Caco-2 (cell line): ENCODE data around the gene HK2. TPM values are rescaled to one million over a fixed set of nuclear protein-coding genes. Genes with fewer than 3 reads are reported as not detected.

Experiments used
- BruUV-seq: library from RNA; stranded (reverse); fragments of 400-500 nt; replicated peaks from 2 replicates; lab custom pipeline; 2021; lab: Mats Ljungman, UMichigan
- CTCF ChIA-PET: fragments of 300-600 bp; sonication (Branson Sonifier 250); formaldehyde crosslinking; loops from one replicate; lab custom pipeline; 2022; ENCODE audit warnings: antibody characterized with exemption; lab: Charles Lee
- POLR2A ChIA-PET: fragments of 300-600 bp; sonication (Branson Sonifier 250); formaldehyde crosslinking; loops from one replicate; lab custom pipeline; 2022; ENCODE audit warnings: antibody characterized with exemption; lab: Charles Lee
- DNase-seq, 2 experiments: peaks; one replicate each; pipeline versions ENCODE4 v3.0.0 to v3.0.0-alpha.2; 2020 to 2022
- H3K27me3 ChIP-seq: replicated peaks from 2 replicates; pipeline ENCODE4 v1.6.0; 2011; ENCODE audit warnings: low read length; ENCODE audit not compliant: control insufficient read depth, insufficient read depth
- H3K36me3 ChIP-seq: 2 replicates; pipeline ENCODE4 v1.5.1; 2011; ENCODE audit warnings: low read length; ENCODE audit not compliant: control insufficient read depth, insufficient read depth
- H3K4me1 ChIP-seq: fragments of 250-450 bp; sonication (Bioruptor Pico); 2 replicates; pipeline ENCODE4 v1.5.1; 2020; ENCODE audit warnings: mild to moderate bottlenecking
- H3K4me3 ChIP-seq: 2 replicates; pipeline ENCODE4 v1.5.1; 2011; ENCODE audit warnings: low read depth, mild to moderate bottlenecking, control low read depth, low read length
- H3K9me3 ChIP-seq: fragments of 250-450 bp; sonication (Bioruptor Pico); 2 replicates; pipeline ENCODE4 v1.5.1; 2020; ENCODE audit warnings: mild to moderate bottlenecking, moderate library complexity
- H3K27ac Mint-ChIP-seq: one replicate; pipeline ENCODE4 v1.8.0; 2022; ENCODE audit warnings: mixed read lengths; ENCODE audit not compliant: unreplicated experiment
- H3K27me3 Mint-ChIP-seq: one replicate; pipeline ENCODE4 v1.8.0; 2022; ENCODE audit warnings: mixed read lengths; ENCODE audit not compliant: insufficient read depth, unreplicated experiment
- H3K36me3 Mint-ChIP-seq: one replicate; pipeline ENCODE4 v1.8.0; 2022; ENCODE audit warnings: mild to moderate bottlenecking, mixed read lengths; ENCODE audit not compliant: insufficient read depth, unreplicated experiment
- H3K4me1 Mint-ChIP-seq: one replicate; pipeline ENCODE4 v1.8.0; 2022; ENCODE audit warnings: low read depth, mixed read lengths; ENCODE audit not compliant: unreplicated experiment
- H3K4me3 Mint-ChIP-seq: one replicate; pipeline ENCODE4 v1.8.0; 2022; ENCODE audit warnings: mild to moderate bottlenecking, moderate library complexity, mixed read lengths; ENCODE audit not compliant: unreplicated experiment
- H3K9me3 Mint-ChIP-seq: one replicate; pipeline ENCODE4 v1.8.0; 2022; ENCODE audit warnings: mixed read lengths; ENCODE audit not compliant: unreplicated experiment
- intact Hi-C: fragments of 100-400 bp; cut with micrococcal nuclease; formaldehyde crosslinking; loops from one replicate; pipeline ENCODE4 v1.10.0; 2022; ENCODE audit not compliant: unreplicated experiment
- total RNA-seq: library from RNA; stranded (reverse); gene quantifications from 2 replicates; pipeline ENCODE4 v1.2.3, GENCODE V29; 2022
- TF ChIP-seq, protein P1 (sequence below), 2 experiments: fragments of 200-600 bp in 1 of 2; IDR thresholded peaks; 1 replicate in 1 of 2; 2 replicates in 1 of 2; pipeline versions ENCODE4 v1.5.1 to v1.8.0; 2011 to 2022; ENCODE audit warnings: antibody characterized with exemption in 1 of 2, control low read depth in 1 of 2, inconsistent platforms in 1 of 2, low read depth in 1 of 2, low read length in 1 of 2, mild to moderate bottlenecking in 1 of 2, moderate library complexity in 1 of 2; ENCODE audit not compliant: insufficient read depth in 1 of 2, severe bottlenecking in 1 of 2, unreplicated experiment in 1 of 2

Gene HK2
- total RNA-seq, 1 experiment from 2014 or later, result 19.9 TPM

DNA sequence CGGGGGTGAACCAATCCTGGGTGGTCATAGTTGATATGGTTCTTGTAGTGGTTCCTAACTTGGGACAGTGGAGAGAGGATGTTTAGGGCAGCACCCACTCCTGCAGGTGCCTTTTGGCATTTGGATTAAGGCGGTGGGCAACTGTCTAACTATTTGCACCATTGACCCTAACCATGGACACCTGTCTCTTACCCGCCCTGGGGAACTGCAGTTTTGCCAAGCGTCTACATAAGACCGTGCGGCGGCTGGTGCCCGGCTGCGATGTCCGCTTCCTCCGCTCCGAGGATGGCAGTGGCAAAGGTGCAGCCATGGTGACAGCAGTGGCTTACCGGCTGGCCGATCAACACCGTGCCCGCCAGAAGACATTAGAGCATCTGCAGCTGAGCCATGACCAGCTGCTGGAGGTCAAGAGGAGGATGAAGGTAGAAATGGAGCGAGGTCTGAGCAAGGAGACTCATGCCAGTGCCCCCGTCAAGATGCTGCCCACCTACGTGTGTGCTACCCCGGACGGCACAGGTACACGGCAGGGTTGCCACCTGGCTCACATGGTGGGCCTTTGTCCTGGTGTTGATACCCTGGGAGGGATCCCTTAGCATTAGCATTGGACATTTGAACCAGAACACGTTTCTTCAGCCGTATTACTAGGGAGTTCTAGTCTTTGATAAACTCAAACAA, 46.3 kb downstream of the HK2 start:
- Histone ChIP-seq H3K9me3 (no peaks in the 10 kb centered on the region), H3K36me3 (no peaks in the 10 kb centered on the region; the same call in none of the 2 replicates), H3K27me3 (no peaks in the 10 kb centered on the region), H3K4me1 (no peaks in the 10 kb centered on the region), H3K4me3 (no peak overlapping the region)
- no peak for DNase-seq
- intact Hi-C loops, result no loop called here
- Mint-ChIP-seq H3K4me3 (no peak overlapping the region), H3K27me3 (no peaks in the 10 kb centered on the region), H3K27ac (no peak overlapping the region), H3K9me3 (no peaks in the 10 kb centered on the region), H3K4me1 (no peaks in the 10 kb centered on the region), H3K36me3 (peaks cover 7% of the 10 kb centered on the region)
- no TSS peak for BruUV-seq
- CTCF ChIA-PET, result no interaction called here
- TF ChIP-seq, protein P1, sequence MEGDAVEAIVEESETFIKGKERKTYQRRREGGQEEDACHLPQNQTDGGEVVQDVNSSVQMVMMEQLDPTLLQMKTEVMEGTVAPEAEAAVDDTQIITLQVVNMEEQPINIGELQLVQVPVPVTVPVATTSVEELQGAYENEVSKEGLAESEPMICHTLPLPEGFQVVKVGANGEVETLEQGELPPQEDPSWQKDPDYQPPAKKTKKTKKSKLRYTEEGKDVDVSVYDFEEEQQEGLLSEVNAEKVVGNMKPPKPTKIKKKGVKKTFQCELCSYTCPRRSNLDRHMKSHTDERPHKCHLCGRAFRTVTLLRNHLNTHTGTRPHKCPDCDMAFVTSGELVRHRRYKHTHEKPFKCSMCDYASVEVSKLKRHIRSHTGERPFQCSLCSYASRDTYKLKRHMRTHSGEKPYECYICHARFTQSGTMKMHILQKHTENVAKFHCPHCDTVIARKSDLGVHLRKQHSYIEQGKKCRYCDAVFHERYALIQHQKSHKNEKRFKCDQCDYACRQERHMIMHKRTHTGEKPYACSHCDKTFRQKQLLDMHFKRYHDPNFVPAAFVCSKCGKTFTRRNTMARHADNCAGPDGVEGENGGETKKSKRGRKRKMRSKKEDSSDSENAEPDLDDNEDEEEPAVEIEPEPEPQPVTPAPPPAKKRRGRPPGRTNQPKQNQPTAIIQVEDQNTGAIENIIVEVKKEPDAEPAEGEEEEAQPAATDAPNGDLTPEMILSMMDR (IDR thresholded peaks at IDR 0.05; ENCODE audit: insufficient read depth in 1 of 2, low read depth in 1 of 2, low read length in 1 of 2, severe bottlenecking in 1 of 2, unreplicated experiment in 1 of 2), result no peak
- POLR2A ChIA-PET, result interaction anchor here (0.5 kb wide), 1 partner anchor 105 kb away, joined by 3 read pairs; no protein-coding TSS in a partner anchor

DNA sequence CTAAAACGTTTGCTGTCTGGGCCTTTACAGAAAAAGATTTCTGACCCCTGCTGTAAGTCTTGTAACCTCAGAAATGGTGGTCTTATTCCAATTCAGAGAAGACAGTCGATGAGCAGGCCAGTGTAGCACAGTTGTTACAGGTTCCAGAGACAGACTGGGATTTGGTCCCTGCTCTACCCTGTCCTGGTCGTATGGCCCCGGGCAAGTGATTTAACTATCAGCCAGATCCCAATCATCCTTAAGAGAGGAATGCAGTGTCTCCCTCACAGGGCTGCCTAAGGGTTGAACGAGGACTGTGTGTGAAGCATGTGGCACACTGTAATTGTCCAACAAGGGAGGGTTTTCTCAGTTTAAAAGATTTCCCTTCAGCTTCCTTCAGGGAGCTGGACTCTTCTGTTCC, 47.2 kb downstream of the HK2 start:
- Mint-ChIP-seq H3K9me3 (no peaks in the 10 kb centered on the region), H3K4me1 (no peaks in the 10 kb centered on the region), H3K27ac (no peak overlapping the region), H3K27me3 (no peaks in the 10 kb centered on the region), H3K36me3 (peaks cover 5% of the 10 kb centered on the region), H3K4me3 (no peak overlapping the region)
- intact Hi-C loops, result no loop called here
- peaks cover 3% of the 10 kb centered on the region for H3K36me3 ChIP-seq
- TF ChIP-seq, protein P1 (IDR thresholded peaks at IDR 0.05; ENCODE audit: insufficient read depth in 1 of 2, low read depth in 1 of 2, low read length in 1 of 2, severe bottlenecking in 1 of 2, unreplicated experiment in 1 of 2), result no peak
- POLR2A ChIA-PET, result no interaction called here
- no peaks in the 10 kb centered on the region for H3K9me3 ChIP-seq
- no peak overlapping the region for H3K4me3 ChIP-seq
- peak in 1 of 2 experiments; percentile 56 for DNase-seq
- BruUV-seq, result no TSS peak
- no peaks in the 10 kb centered on the region for H3K4me1 ChIP-seq
- H3K27me3 ChIP-seq, result no peaks in the 10 kb centered on the region
- CTCF ChIA-PET, result no interaction called here

DNA sequence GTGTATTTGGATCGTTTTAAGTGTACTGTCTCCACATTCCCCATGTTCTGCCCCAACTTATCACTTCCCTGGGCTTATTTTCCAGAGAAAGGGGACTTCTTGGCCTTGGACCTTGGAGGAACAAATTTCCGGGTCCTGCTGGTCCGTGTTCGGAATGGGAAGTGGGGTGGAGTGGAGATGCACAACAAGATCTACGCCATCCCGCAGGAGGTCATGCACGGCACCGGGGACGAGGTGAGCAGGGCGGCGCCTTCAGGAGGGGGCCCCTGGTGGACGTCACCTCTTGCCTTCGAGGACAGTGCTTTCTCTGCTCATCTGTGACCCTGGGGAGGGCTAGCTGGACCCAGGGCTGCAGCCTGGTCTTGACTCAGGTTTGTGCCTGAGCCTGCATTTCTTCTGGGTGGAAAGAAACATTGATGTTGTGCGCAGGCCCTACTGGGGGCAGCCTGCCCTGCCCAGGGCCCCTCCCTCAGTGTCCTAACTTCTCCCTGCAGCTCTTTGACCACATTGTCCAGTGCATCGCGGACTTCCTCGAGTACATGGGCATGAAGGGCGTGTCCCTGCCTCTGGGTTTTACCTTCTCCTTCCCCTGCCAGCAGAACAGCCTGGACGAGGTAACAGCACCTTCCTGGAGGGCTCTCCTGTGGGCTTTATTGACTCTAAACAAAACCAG, 47.8 kb downstream of the HK2 start:
- Mint-ChIP-seq H3K27ac (no peak overlapping the region), H3K4me1 (no peaks in the 10 kb centered on the region), H3K27me3 (no peaks in the 10 kb centered on the region), H3K4me3 (no peak overlapping the region), H3K36me3 (peaks cover 5% of the 10 kb centered on the region), H3K9me3 (no peaks in the 10 kb centered on the region)
- Histone ChIP-seq H3K4me1 (no peaks in the 10 kb centered on the region), H3K36me3 (peaks cover 3% of the 10 kb centered on the region), H3K9me3 (no peaks in the 10 kb centered on the region), H3K4me3 (no peak overlapping the region), H3K27me3 (no peaks in the 10 kb centered on the region)
- BruUV-seq, result no TSS peak
- TF ChIP-seq, protein P1 (IDR thresholded peaks at IDR 0.05; ENCODE audit: insufficient read depth in 1 of 2, low read depth in 1 of 2, low read length in 1 of 2, severe bottlenecking in 1 of 2, unreplicated experiment in 1 of 2), result no peak
- DNase-seq, result no peak
- ChIA-PET POLR2A (no interaction called here), CTCF (no interaction called here)
- intact Hi-C loops, result no loop called here
